ENCODE measurements around the gene KCNJ6. TPM values are rescaled to one million over a fixed set of nuclear protein-coding genes. Genes with fewer than 3 reads are reported as not detected.

The KCNJ6 gene
- total and polyA plus RNA-seq, 9 of the 15 experiments (the other 6 are each of a cell fraction or from before 2014, with no cell fraction given), result 0.06 to 0.21 (median 0.13) TPM; not detected in 1

DNA sequence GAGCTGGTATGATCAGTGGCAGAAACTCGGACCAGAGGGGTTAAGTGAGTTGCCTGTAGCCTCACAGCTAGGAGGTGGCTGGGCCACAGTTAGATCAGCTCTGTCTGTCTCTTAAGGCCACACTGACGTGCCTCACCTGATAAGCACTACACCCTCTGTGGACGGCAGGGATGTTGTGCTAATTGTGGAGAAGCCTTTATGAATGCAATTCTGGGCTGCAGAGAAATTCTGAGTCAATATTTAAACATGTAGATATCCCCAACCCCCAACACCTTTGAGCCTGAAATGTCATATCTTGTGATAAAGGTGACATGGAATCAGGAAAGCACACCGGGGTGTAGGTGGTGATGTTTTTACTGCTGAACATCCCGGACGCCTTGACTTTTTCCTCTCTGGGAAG lies 88.3 kb downstream of the KCNJ6 start:
- TF ChIP-seq TARDBP (IDR thresholded peaks at IDR 0.05) (no peak), ZNF134 (CRISPR knock-in tag; conservative IDR thresholded peaks at IDR 0.05) (0 out of 2 replicates have a peak, but pooled peaks have one; percentile 30)
- H3K36me3 ChIP-seq (ENCODE audit: control insufficient read depth, insufficient read depth, low read length), result no peaks in the 10 kb centered on the region
- H3K27me3 ChIP-seq (ENCODE audit: control insufficient read depth in 2 of 2, insufficient read depth in 2 of 2, low read length in 2 of 2), result peaks cover 5 to 24% of the 10 kb centered on the region in 2 experiments
- H2AFZ ChIP-seq (ENCODE audit: low read depth, low read length), result no peak overlapping the region
- in situ Hi-C loops (cut with MboI), result no loop called here
- H3K9ac ChIP-seq (ENCODE audit: insufficient read depth in 1 of 2, low read depth in 2 of 2, low read length in 2 of 2), result no peak overlapping the region
- 0% methylated on average over 6 of the region's 6 CpGs for WGBS (ENCODE audit: insufficient coverage, low coverage, missing lambda C conversion rate)
- no peak overlapping the region for H3K4me2 ChIP-seq (ENCODE audit: insufficient read depth, low read length)
- ChIA-PET CTCF (ENCODE audit: low intra/inter-chr PET ratio) (no interaction called here), POLR2A (interaction anchor here (0.6 kb wide), 1 partner anchor 88 kb away, joined by 3 read pairs; no protein-coding TSS in a partner anchor)
- H3K4me1 ChIP-seq (replicated peaks in 1 of 2; ENCODE audit: control insufficient read depth in 2 of 2, insufficient read depth in 2 of 2, low read length in 2 of 2), result no peaks in the 10 kb centered on the region
- no peak for DNase-seq (ENCODE audit: extremely low read depth in 1 of 4, low spot score in 3 of 4)
- H3K4me3 ChIP-seq, result no peak overlapping the region
- BruUV-seq (replicated peaks), result no TSS peak
- H3K9me3 ChIP-seq (replicated peaks; ENCODE audit: control insufficient read depth, insufficient read depth, low read depth, low read length), result no peaks in the 10 kb centered on the region
- no peaks in the 10 kb centered on the region for H4K20me1 ChIP-seq (replicated peaks; ENCODE audit: control insufficient read depth, insufficient read depth, low read length)
- intact Hi-C loops (cut with micrococcal nuclease), result no loop called here
- H3K27ac ChIP-seq (ENCODE audit: extremely low read depth, low read depth, low read length), result no peak overlapping the region
- ATAC-seq, result peak; percentile 53; the same call in 1 of the 3 replicates
- no peaks in the 10 kb centered on the region for H3K9me1 ChIP-seq (ENCODE audit: control insufficient read depth, insufficient read depth, low read length)
- H3K79me2 ChIP-seq (ENCODE audit: control insufficient read depth, insufficient read depth, low read length), result no peaks in the 10 kb centered on the region
- FAIRE-seq, result no peak

DNA sequence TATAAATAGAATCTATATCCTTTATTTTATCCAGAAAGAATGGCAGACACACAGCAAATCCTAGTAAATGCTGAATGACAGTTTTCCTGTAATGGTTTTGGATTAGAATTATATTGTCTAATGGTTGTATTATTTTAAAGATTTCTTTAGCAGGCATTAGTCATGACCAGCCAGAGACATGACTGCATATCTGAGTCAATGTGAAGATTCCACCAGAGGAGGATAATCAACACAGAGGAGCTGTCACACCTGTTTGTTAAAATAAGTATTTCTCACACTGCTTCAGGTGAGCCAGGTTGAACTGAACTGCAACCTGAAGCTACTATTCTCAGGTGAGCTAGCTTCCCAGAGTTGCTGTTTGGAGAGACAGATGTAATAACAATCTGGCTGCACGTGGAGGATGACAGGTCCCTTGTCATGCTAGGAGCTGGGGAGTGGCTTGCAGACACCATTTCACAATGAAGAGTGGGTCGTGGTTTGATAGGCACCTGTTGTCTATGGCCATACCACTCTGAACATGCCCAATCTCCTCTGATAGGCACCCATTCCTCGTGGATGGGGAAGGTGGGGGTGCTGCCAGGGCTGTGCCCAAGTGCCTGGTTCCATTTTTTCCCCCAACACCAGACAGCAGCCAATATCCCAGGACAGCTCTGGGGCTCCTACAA lies 94.3 kb downstream of the KCNJ6 start:
- no peak for DNase-seq (ENCODE audit: extremely low read depth in 1 of 4, low spot score in 3 of 4)
- ATAC-seq, result no peak
- peaks cover 12 to 21% of the 10 kb centered on the region in 2 experiments; a peak in 3 of 5 replicates for H3K27me3 ChIP-seq (ENCODE audit: control insufficient read depth in 2 of 2, insufficient read depth in 2 of 2, low read length in 2 of 2)
- TF ChIP-seq ADNP (tag; IDR thresholded peaks at IDR 0.05) (no peak), OTX1 (CRISPR knock-in tag; IDR thresholded peaks at IDR 0.05) (no peak), SUPT5H (IDR thresholded peaks at IDR 0.05) (no peak)
- no peaks in the 10 kb centered on the region for H3K9me1 ChIP-seq (ENCODE audit: control insufficient read depth, insufficient read depth, low read length)
- in situ Hi-C loops (cut with MboI) (no loop called here), intact Hi-C loops (cut with micrococcal nuclease) (no loop called here)
- WGBS (ENCODE audit: insufficient coverage, low coverage, missing lambda C conversion rate), result 2% methylated on average over 3 of the region's 3 CpGs
- POLR2A ChIA-PET, result interaction anchor here (1.1 kb wide), 1 partner anchor 10 kb away, joined by 3 read pairs; no protein-coding TSS in a partner anchor
- no peaks in the 10 kb centered on the region for H3K9me3 ChIP-seq (replicated peaks; ENCODE audit: control insufficient read depth, insufficient read depth, low read depth, low read length)
- H3K79me2 ChIP-seq (ENCODE audit: control insufficient read depth, insufficient read depth, low read length), result no peaks in the 10 kb centered on the region
- no peak for FAIRE-seq
- no peaks in the 10 kb centered on the region for H3K36me3 ChIP-seq (ENCODE audit: control insufficient read depth, insufficient read depth, low read length)
- H3K4me3 ChIP-seq, result no peak overlapping the region
- H4K20me1 ChIP-seq (replicated peaks; ENCODE audit: control insufficient read depth, insufficient read depth, low read length), result no peaks in the 10 kb centered on the region
- no peak overlapping the region for H2AFZ ChIP-seq (ENCODE audit: low read depth, low read length)
- CTCF ChIA-PET (ENCODE audit: low intra/inter-chr PET ratio), result no interaction called here
- no peak overlapping the region for H3K27ac ChIP-seq (ENCODE audit: extremely low read depth, low read depth, low read length)
- no peaks in the 10 kb centered on the region for H3K4me1 ChIP-seq (replicated peaks in 1 of 2; ENCODE audit: control insufficient read depth in 2 of 2, insufficient read depth in 2 of 2, low read length in 2 of 2)
- no peak overlapping the region for H3K4me2 ChIP-seq (ENCODE audit: insufficient read depth, low read length)
- no peak overlapping the region for H3K9ac ChIP-seq (ENCODE audit: insufficient read depth in 1 of 2, low read depth in 2 of 2, low read length in 2 of 2)
- no TSS peak for BruUV-seq (replicated peaks)

All from K562 (cell line).